Measurements from ENCODE around the gene ADORA1.

ADORA1 gene

DNA sequence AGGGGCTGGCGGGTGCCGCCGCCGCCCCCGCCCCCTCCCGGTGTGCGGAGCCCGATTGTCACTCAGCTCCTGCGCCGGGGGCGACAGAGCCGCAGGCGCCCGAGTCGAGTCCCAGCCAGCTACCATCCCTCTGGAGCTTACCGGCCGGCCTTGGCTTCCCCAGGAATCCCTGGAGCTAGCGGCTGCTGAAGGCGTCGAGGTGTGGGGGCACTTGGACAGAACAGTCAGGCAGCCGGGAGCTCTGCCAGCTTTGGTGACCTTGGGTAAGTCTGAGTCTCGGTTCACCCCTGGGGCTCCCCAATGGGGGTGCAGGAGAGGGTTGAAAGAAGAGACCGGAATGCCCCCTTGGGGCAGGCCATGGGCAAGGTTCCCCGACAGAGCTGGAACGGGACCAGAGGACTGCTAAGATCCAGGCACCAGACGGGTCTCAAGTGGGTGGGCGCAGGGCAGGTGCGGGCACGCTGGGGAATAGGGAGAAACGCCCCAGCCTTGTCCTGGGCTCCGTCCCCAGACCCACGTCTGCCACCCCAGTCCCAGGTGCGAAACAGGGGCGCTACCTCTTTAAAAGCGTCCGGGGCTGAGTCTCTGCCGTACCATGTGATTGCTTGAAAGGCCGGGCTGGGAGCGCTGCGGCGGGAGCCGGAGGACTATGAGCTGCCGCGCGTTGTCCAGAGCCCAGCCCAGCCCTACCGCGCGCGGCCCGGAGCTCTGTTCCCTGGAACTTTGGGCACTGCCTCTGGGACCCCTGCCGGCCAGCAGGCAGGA lies at the start of gene ADORA1:
TSS of gene ADORA1 (plus strand) at position 61 of the 765 bp plus-strand sequence. CDS start 1,116 bp downstream, outside the sequence.
- DNase-seq: peak; percentile 39

GRCh38 chr1:203077956-203078355 lies 49.6 kb upstream of the ADORA1 start:
- DNase-seq: no peak

DNA sequence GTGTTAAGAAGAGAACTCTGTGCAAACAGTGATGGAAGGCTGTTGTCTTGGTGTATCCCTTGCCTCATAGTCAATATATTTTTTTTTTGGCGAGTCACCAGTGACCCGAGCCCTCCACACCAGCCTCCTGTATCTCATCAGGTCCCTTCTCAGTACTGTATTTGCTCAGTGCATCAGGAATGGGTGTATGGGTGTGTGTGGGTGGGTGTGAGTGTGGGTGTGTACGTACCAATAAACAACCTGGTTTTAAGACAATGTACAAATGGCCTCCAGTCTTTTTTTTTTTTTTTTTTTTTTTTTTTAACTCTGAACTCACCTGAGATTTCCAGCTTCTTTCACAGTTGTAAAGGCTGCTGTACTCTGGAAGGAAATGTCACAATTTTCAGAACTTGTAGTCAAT lies 49.0 kb upstream of the ADORA1 start:
- no peak for DNase-seq

- DNase-seq: no peak
These were observed 47.1 kb upstream of the ADORA1 start for GRCh38 chr1:203080456-203080855.

DNA sequence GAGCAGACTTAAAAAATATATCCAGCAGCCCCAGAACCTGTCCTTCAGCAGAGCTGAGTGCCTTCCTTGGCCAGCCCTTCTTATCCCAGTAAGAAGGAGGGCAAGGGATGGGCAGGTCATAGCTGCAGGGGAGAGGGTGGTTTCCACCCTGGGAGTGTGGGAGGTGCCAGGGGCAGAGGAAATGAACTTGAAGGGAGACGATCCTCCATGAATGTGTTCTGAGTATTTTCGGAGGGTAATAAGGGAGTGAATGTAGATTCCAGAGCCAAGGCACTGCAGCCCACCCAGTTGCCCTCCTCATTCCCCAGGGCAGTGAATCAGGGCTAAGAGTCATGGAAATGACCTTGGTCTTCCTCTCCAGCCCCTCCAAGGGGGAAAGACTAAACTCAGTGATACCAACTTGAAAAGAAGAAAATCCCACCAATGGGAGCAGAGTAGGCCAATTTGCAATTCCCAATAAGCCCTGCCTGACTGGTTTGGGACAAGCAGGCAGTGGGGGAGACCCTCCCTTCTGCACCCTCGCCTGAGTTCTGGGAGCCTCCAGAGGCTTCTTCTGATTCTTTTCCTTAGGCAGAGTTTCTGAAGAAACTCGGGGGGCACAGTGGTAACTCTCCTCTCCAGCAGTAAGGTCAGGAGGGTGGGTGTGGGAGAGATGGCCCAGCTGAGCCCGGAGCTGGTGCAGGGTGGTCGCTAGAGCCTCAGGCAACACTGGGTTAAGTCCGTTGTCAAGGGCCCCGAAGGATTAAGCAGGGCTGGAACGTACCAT lies 45.9 kb upstream of the ADORA1 start:
- no peak for DNase-seq

- DNase-seq: no peak
These were observed 45.4 kb upstream of the ADORA1 start for GRCh38 chr1:203082231-203082505.

DNA sequence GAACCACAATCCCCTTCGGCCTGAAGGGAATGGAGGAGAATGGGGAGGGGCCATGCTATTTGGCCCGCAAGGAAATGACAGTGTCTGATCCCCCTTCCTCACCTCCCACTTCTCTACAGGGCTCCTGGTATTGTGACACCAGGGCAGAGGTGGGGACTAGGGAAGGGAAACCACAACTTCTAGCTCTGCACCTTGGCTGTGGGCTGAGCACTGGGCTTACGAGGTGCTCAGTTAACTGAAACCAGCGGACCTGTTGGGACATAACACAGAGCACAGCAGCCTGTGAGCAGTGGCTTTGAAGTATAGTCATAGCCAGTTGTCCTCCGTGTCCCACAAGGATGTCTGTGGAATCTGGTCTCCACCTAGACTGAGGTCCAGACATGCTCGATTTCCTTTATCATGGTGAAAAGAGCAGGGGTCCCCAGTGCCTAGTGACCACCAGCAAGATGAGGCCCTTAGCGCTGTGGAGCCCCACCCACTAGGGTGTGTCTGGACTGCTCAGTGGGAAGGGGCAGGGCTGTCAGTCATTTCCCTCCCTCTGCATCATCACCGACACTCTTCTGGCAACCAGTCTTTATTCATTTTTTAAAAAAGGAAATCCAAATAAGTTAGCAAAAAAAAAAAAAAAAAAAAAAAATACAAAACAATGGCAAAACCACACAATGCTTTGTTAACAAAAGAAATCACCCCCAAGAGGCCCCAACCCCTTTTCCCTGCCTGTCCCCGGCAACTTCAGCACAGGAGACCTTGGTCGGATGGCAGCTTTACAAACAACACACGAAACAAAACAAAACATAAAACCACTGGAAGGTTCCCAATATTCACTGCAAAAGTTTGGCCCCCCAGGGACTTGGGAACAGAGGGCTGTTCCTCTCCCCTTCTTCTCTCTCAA lies 44.7 kb upstream of the ADORA1 start:
- no peak for DNase-seq

DNA sequence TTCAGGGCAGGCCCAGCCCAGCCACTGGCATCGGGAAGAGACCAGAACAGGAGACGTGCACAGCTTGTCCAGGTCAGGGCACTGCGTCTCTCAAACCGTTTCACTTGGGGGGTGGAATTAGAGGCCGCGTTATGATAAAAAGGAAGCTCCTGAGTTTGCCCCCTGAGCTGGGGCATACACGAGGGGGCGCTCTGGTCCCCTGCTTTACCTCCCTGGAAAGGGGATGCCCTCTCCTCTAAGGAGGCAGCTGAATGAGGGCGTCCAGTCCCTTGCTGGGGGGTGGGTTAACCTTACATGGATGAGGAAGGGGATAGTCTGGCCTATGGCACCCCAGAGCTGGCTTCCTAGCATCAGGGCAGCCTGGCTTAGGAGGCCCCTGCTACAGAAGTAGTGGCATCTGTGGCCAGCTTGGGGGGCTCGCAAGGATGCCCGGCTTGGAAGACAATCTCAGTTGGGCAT lies 44.0 kb upstream of the ADORA1 start:
- DNase-seq: no peak

DNA sequence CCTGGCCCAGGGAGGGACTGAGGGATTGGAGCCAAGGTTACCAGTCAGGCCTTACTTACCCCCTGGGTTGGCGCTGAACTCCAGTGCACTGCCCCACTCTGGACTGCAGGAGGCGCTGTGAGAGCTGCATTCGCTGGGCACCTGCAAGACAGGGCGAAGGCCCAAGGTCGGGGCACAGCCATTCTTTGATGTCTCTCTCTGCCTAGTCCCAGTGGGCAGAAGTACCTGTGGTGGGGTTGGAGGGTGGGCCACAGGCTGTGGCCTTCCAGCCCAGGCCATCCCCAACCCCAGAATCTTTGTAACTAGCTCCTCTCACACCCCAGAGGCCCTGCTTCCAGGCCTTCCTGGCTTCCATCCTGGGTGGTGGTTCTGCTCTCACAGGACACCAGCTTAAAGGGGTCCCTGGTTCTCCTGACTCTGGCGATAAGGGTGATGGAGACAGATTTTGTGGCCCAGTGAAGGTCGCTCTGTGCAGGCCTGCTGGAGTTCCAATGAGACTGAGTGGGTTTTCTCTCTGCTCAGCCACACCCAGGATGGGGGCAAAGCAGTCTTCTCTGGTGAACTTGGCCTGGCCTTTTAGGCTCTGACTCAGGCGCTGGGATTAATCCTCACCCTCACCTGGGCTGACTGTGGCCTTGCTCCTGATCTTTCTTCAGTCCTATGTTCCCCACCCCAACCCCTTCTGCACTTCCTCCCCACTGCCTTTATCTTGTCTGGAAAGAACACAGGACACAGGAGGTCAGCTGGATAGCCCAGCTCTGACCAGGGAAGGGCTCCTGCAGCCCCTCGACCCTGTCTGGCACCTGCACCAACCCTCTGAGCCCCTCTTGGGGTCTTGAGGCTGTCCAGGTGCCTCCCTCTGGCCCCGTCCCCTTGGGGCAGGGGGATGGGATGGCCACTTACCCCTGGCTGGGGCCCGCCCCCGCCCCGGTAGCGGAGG lies 42.7 kb upstream of the ADORA1 start:
- DNase-seq: no peak

DNA sequence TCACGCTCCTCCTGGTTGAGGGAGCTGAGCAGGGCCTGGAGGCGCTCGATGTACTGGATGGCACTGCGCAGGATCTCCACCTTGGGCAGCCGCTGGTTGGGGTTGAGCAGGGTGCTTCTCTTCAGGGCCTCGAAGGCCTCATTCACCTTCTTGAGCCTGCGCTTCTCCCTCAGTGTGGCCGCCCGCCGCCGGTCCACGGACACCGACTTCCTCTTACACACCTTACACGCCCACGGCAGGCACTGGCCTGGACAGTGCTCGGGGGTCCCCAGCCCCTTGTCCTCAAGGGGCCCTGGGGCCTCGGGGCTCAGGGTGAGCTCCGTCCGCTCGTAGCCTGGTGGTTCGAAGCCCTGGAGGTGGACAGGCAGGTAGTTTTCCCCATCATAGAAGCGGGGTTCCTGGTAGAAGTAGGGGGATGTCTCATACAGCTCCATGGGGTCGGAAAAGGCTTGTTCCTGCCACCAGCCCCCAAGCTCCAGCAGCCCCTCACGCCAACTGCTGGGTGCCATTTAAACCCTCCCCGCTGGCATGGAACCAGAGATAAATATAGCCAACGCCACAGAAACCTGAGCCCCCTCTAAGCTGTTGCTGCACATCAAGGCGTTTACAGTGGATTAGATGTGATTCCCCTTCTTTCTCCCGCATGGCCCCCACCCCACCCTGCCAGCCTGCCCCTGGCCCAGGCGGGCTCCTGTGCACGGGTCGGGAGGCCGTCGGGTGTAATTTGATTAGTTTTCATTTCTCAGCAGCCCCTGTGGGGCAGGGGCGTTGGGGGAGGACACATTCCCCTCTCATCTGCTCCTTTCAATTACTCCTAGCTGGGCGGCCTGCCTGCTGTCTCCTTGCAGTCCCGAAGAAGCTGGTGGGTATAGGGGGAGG lies 41.8 kb upstream of the ADORA1 start, which contains the start of gene MYOG:
TSS of gene MYOG (minus strand) at position 485 of the 879 bp plus-strand sequence. CDS start at position 434, 51 bp downstream.
- no peak for DNase-seq

DNA sequence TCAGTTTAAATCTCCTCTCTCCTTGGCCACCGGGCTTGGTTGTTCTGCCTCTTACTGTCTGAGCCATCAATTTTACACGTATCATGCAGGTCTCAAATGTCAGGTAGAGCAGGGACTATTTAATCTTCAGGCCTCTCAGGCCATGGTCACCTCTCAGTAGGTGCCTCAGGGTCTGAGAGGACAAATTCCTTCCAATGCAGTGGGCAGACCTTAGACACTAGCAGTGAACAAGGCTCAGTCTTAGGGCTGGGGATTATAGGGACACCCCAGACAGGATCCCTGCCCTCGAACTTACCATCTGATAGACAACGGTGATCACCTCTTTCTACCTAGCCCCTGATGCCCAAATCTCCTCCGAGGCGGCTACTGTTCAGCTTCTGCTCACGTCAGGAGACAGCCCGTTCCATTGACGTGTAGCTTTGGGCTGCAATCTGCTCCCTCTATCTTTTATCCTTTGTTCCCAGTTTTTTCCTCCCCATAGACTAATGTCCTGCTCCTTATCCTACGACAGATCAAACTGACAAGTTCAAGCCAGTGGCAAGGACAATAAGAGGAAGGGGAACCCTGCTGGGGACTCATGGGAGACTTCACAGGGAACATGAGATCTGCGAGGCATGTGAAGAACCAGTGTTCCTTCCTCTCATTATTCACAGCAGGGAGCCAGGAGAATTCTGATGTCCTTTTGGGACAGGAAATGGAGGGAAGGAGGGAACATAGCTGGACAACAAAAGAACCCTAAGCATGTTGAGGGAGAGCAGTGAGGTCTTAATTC lies 40.3 kb upstream of the ADORA1 start:
- DNase-seq: no peak

GRCh38 chr1:203088441-203088840 lies 39.1 kb upstream of the ADORA1 start:
- no peak for DNase-seq

GRCh38 chr1:203089001-203089650 lies 38.4 kb upstream of the ADORA1 start:
- DNase-seq: no peak

GRCh38 chr1:203089651-203090045 lies 37.9 kb upstream of the ADORA1 start:
- no peak for DNase-seq

- DNase-seq: no peak
These were observed 36.9 kb upstream of the ADORA1 start for GRCh38 chr1:203090421-203091198.

DNA sequence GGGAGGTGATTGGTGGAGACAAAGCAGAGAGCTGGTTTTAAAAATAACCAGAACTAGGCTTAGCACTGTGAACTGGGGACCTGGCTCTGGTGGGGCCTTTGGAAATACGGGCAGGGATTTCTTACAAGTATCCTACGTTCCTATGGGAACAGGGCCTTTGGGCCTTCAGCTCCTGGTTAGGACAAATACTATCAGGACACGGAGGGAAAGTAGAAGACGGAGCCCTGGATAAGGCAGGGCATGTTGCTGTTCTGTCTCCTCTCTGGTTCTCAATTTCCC lies 36.4 kb upstream of the ADORA1 start:
- DNase-seq: no peak

- DNase-seq: no peak
These were observed 35.7 kb upstream of the ADORA1 start for GRCh38 chr1:203091761-203092330.

DNA sequence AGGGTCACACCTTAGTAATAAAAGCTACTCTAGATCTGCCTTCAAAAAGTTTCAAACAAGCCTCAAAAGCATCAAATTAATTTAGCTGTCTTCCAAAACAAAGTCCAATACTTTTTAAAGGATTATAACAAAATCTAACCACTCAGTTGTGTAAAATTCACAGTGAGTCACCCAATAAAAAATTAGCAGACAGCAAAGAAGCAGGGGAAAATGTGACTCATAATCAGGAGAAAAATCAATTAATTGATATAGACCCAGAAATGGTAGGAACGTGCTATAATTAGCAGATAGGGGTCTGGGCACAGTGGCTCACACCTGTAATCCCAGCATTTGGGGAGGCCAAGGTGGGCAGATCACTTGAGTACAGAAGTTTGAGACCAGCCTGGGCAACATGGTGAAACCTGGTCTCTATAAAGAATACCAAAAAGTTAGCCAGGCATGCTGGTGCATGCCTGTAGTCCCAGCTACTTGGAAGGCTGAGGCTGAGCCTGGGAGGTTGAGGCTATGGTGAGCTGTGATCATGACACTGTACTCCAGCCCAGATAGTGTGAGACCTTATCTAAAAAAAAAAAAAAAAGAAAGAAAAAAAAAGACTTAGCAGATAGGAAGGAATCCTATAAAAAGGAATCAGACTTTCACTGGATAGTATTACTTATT lies 33.6 kb upstream of the ADORA1 start:
- no peak for DNase-seq

Measured in NCI-H1105 (cell line).